Choroid plexus epithelial cell (primary cell): Measurements from ENCODE around the gene AP4B1.

Source experiments
- DNase-seq: peaks from one replicate; pipeline ENCODE4 v3.0.0-alpha.2; 2010; ENCODE audit warnings: low read depth
- H3K4me3 ChIP-seq: 2 replicates; pipeline ENCODE4 v1.5.1; 2011; ENCODE audit warnings: low read depth, mild to moderate bottlenecking, control low read depth, low read length, moderate library complexity
- TF ChIP-seq, protein P1 (sequence below): conservative IDR thresholded peaks from 2 replicates; pipeline ENCODE4 v1.5.1; 2011; ENCODE audit warnings: low read depth, mild to moderate bottlenecking, control low read depth, inconsistent platforms, low read length, moderate library complexity

The AP4B1 gene

DNA sequence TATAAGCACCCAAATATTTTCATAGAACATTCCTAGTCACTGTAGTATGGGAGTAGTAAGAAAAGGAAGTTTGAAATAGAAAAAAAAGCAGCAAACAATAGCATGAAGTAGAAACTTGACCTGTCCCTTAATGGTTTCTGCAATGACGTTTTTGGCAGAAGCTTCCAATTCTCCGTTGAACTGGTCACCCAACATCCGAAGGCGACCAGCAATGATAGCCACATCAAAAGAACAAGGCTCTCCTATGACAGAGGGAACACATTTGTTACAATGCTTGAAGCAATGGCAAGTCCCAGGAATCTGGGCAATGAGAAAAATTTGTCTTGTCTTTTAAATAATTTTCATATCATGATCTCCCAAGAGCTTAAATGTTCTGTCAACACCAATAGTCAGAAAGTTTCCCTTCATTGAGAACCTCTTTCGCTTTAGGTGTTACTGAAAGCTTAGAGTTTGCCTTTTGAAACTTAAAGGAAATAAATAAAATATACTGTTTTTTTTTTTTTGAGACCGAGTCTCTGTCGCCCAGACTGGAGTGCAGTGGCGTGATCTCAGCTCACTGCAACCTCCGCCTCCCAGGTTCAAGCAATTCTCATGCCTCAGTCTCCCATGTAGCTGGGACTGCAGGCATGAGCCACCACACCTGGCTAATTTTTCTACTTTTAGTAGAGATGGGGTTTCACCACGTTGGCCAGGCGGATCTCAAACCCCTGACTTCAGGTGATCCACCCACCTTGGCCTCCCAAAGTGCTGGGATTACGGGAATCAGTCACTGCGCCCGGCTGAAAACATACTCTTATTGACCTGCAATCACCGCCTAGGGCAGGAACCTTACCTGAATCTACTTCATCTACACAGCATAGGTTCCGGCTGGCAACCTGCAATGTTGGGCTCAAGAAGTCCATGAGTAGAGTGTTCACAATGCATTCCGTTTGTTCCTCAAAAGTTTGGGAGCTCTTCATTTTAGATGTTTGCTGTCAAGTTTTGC is 17.9 kb downstream of the AP4B1 start:
- no peak for DNase-seq
- H3K4me3 ChIP-seq: no peak overlapping the region
- TF ChIP-seq, protein P1, sequence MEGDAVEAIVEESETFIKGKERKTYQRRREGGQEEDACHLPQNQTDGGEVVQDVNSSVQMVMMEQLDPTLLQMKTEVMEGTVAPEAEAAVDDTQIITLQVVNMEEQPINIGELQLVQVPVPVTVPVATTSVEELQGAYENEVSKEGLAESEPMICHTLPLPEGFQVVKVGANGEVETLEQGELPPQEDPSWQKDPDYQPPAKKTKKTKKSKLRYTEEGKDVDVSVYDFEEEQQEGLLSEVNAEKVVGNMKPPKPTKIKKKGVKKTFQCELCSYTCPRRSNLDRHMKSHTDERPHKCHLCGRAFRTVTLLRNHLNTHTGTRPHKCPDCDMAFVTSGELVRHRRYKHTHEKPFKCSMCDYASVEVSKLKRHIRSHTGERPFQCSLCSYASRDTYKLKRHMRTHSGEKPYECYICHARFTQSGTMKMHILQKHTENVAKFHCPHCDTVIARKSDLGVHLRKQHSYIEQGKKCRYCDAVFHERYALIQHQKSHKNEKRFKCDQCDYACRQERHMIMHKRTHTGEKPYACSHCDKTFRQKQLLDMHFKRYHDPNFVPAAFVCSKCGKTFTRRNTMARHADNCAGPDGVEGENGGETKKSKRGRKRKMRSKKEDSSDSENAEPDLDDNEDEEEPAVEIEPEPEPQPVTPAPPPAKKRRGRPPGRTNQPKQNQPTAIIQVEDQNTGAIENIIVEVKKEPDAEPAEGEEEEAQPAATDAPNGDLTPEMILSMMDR: no peak

DNA sequence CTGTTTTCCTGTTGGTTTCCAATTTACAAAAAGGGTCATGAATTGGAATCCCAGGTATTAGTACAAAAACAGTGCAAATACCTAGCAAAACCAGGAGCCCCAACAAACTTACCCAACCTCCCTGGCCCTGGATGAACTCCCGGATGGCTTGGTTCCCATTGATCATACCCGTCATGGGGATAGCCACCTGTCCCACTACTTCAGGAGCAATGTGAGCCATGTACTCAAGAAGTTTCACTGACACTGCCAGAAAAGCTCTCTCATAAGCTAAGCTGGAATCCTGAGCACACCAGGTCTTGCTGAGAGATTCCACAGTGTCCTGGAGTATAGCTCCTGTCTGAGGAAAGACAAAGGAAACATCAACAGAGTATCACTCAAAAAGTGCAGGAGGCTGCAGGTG is 22.9 kb downstream of the AP4B1 start:
- no peak for DNase-seq
- TF ChIP-seq, protein P1: no peak
- no peak overlapping the region for H3K4me3 ChIP-seq

DNA sequence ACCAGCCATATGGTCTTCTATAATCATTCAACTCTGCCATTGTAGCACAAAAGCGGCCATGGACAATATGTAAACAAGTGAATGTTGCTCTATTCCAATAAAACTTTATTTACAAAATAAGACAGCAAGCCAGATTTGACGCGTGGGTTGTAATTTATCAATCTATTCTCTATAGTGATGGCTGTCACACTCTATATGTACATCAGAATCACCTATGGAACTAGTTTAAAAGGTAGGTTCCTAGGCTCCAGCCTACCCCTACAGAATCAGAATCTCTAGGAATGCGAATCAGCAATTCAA is 24.9 kb downstream of the AP4B1 start:
- TF ChIP-seq, protein P1: no peak
- no peak overlapping the region for H3K4me3 ChIP-seq
- no peak for DNase-seq

DNA sequence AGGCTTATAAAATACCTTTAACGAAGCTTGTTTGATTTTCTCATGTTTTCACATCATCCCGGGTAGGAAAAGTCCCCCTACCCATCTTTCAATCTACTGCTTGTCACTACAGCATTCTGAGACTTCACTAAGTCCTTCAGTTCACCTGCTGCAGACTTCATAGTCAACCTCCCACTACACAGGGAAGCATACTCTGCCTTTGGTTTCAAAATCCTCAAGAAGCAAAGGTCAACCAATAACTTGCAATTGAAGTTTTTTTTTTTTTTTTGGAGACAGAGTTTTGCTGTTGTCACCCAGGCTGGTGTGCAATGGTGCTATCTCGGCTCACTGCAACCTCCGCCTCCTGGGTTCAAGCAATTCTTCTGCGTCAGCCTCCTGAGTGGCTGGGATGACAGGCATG is 28.4 kb downstream of the AP4B1 start:
- H3K4me3 ChIP-seq: no peak overlapping the region
- TF ChIP-seq, protein P1: no peak
- no peak for DNase-seq

DNA sequence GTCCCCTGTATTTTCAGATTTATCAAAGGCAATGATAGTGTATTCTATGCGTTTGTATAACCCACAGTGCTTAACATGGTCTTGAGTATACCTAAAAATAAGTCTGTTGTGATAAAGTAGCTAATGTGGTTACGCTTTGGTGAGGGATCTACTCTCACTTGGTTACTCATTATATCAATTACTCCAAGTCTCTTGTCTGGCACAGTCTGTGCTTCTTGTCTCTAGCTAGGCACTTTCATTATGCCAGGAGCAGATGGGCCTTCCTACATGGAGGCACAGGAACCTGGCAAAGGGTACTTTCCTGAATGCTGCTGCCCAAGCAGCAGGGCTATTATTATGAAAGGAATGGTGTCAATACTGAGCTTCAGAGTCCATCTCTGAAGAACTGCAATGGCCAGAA is 28.9 kb downstream of the AP4B1 start:
- H3K4me3 ChIP-seq: no peak overlapping the region
- no peak for DNase-seq
- TF ChIP-seq, protein P1: no peak

DNA sequence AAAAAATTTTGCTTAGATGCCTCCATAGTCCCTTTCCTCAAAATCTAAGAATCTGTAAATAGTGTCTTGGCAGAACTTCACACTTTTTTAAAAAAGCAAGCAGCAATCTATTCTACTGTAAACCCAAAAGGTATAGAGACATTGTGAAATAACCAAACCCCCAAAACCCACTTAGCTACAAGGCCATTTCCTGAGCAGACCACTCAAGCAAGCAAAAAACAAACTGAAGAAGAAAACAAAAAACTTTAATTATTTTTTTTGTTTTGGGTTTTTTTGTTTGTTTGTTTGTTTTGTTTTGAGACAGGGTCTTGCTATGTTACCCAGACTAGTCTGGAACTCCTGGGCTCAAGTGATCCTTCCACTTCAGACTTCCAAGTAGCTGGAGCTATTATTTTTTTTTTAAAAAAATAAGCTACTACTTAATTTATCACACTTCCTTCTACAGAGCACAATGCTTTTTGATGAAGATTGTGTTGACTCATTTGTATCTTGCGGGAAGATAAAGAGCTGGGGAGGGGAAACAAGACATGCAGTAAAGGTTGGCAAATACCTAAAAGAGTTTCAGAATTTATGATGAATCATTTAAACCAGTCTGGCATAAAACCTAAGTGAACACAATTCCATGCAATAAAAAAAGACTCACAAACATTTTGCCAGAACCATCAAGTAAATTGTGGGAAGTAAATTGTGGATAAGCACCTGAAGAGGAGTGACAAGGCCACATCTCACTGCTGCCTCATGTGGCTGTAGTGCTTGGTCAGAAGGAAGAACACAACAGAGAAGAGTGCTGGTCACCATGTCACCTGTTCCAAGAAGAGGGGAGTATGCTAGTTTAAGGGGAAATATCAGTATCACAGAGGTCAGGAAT is 30.4 kb downstream of the AP4B1 start:
- DNase-seq: peak; percentile 33
- TF ChIP-seq, protein P1: peak; percentile 46
- H3K4me3 ChIP-seq: no peak overlapping the region
